ENCODE measurements around the gene SLC13A4. TPM values are rescaled to one million over a fixed set of nuclear protein-coding genes. Genes with fewer than 3 reads are reported as not detected.

SLC13A4 gene
- total and polyA plus RNA-seq, 2 experiments from 2014 or later = 0.13 to 0.93 TPM

GRCh38 chr7:135771051-135771450 is 43.1 kb upstream of the SLC13A4 start:
- no peak overlapping the region for H3K4me2 ChIP-seq
- H3K4me1 ChIP-seq (ENCODE audit: insufficient read depth) = peaks cover 23% of the 10 kb centered on the region
- no peaks in the 10 kb centered on the region for H3K9me3 ChIP-seq (ENCODE audit: low read depth)
- no peak for TF ChIP-seq CTCF (IDR thresholded peaks at IDR 0.05; ENCODE audit: poor library complexity)
- no peak for TF ChIP-seq EZH2phosphoT487 (IDR thresholded peaks at IDR 0.05; ENCODE audit: low read depth, severe bottlenecking, unreplicated experiment)
- no peak for TF ChIP-seq EZH2 (IDR thresholded peaks at IDR 0.05; ENCODE audit: borderline replicate concordance)
- H3K27me3 ChIP-seq = no peaks in the 10 kb centered on the region
- H3K4me3 ChIP-seq = no peak overlapping the region
- WGBS (ENCODE audit: low lambda C conversion rate, missing lambda C conversion rate) = 97% methylated on average over 1 of the region's 1 CpG
- no peak overlapping the region for H2AFZ ChIP-seq
- H3K9me2 ChIP-seq (replicated peaks; ENCODE audit: insufficient read depth) = no peaks in the 10 kb centered on the region
- no peaks in the 10 kb centered on the region for H3K79me2 ChIP-seq
- DNase-seq (ENCODE audit: low spot score) = no peak
- no peak overlapping the region for H3K27ac ChIP-seq
- no peaks in the 10 kb centered on the region for H4K20me1 ChIP-seq (ENCODE audit: insufficient read depth, poor library complexity, severe bottlenecking)
- H3K36me3 ChIP-seq (replicated peaks; ENCODE audit: insufficient read depth, low read depth) = no peaks in the 10 kb centered on the region

GRCh38 chr7:135770139-135770710 is 42.2 kb upstream of the SLC13A4 start:
- no peaks in the 10 kb centered on the region for H3K27me3 ChIP-seq
- H3K9me2 ChIP-seq (replicated peaks; ENCODE audit: insufficient read depth) = no peaks in the 10 kb centered on the region
- no peaks in the 10 kb centered on the region for H3K79me2 ChIP-seq
- TF ChIP-seq EZH2phosphoT487 (IDR thresholded peaks at IDR 0.05; ENCODE audit: low read depth, severe bottlenecking, unreplicated experiment) (no peak), EZH2 (IDR thresholded peaks at IDR 0.05; ENCODE audit: borderline replicate concordance) (no peak), CTCF (IDR thresholded peaks at IDR 0.05; ENCODE audit: poor library complexity) (no peak)
- no peak overlapping the region for H3K4me2 ChIP-seq
- no peak overlapping the region for H3K4me3 ChIP-seq
- no peak overlapping the region for H2AFZ ChIP-seq
- WGBS (ENCODE audit: low lambda C conversion rate, missing lambda C conversion rate) = 96% methylated on average over 6 of the region's 6 CpGs
- no peaks in the 10 kb centered on the region for H3K9me3 ChIP-seq (ENCODE audit: low read depth)
- no peaks in the 10 kb centered on the region for H3K36me3 ChIP-seq (replicated peaks; ENCODE audit: insufficient read depth, low read depth)
- no peak overlapping the region for H3K27ac ChIP-seq
- H4K20me1 ChIP-seq (ENCODE audit: insufficient read depth, poor library complexity, severe bottlenecking) = no peaks in the 10 kb centered on the region
- DNase-seq (ENCODE audit: low spot score) = no peak
- peaks cover 23% of the 10 kb centered on the region for H3K4me1 ChIP-seq (ENCODE audit: insufficient read depth)

- no peak overlapping the region for H3K4me3 ChIP-seq
- no peak for TF ChIP-seq CTCF (IDR thresholded peaks at IDR 0.05; ENCODE audit: poor library complexity)
- TF ChIP-seq EZH2phosphoT487 (IDR thresholded peaks at IDR 0.05; ENCODE audit: low read depth, severe bottlenecking, unreplicated experiment) = no peak
- no peak for TF ChIP-seq EZH2 (IDR thresholded peaks at IDR 0.05; ENCODE audit: borderline replicate concordance)
Observed at GRCh38 chr7:135769005-135769802, 41.2 kb upstream of the SLC13A4 start.

More at GRCh38 chr7:135769005-135769802, 41.2 kb upstream of the SLC13A4 start:
- H3K4me2 ChIP-seq = no peak overlapping the region
- H3K9me3 ChIP-seq (ENCODE audit: low read depth) = no peaks in the 10 kb centered on the region
- H2AFZ ChIP-seq = no peak overlapping the region
- no peaks in the 10 kb centered on the region for H3K27me3 ChIP-seq
- DNase-seq (ENCODE audit: low spot score) = no peak
- H3K27ac ChIP-seq = no peak overlapping the region
- H3K36me3 ChIP-seq (replicated peaks; ENCODE audit: insufficient read depth, low read depth) = no peaks in the 10 kb centered on the region
- peaks cover 14% of the 10 kb centered on the region for H3K4me1 ChIP-seq (ENCODE audit: insufficient read depth)
- no peaks in the 10 kb centered on the region for H3K79me2 ChIP-seq
- no peaks in the 10 kb centered on the region for H3K9me2 ChIP-seq (replicated peaks; ENCODE audit: insufficient read depth)
- 79% methylated on average over 7 of the region's 7 CpGs for WGBS (ENCODE audit: low lambda C conversion rate, missing lambda C conversion rate)
- H4K20me1 ChIP-seq (ENCODE audit: insufficient read depth, poor library complexity, severe bottlenecking) = no peaks in the 10 kb centered on the region
